SK-N-SH (cell line): Measurements from ENCODE around the gene PRRC2B. TPM values are rescaled to one million over a fixed set of nuclear protein-coding genes. Genes with fewer than 3 reads are reported as not detected.

Experiments used
- CTCF ChIA-PET: fragments of 300-600, 350-600 bp; formaldehyde crosslinking; extraction: SDS; loops from one replicate; lab custom pipeline; 2021; lab: Yijun Ruan, JAX
- POLR2A ChIA-PET: fragments of 350-600 bp; sonication (Branson Sonifier 250); formaldehyde crosslinking; extraction: SDS; loops from one replicate; lab custom pipeline; 2020; ENCODE audit warnings: antibody characterized with exemption, inconsistent platforms; lab: Yijun Ruan, JAX
- DNase-seq: peaks from one replicate; pipeline ENCODE4 v3.0.0; 2012
- H2AFZ ChIP-seq: fragments of 200-600 bp; sonication (generic); 2 replicates; pipeline ENCODE4 v1.8.1; 2016; ENCODE audit warnings: antibody characterized with exemption, mild to moderate bottlenecking, low read depth
- H3F3A ChIP-seq: fragments of 200-600 bp; sonication (generic); replicated peaks from 2 replicates; pipeline ENCODE3; 2016; ENCODE audit warnings: antibody characterized with exemption, mild to moderate bottlenecking; ENCODE audit not compliant: insufficient read depth
- H3K27ac ChIP-seq, 2 experiments: fragments of 200-500 bp in 1 of 2; fragments of 200-600 bp in 1 of 2; sonication (Bioruptor generic) in 1 of 2; sonication (generic), shearing (Covaris generic) in 1 of 2; 2 replicates each; pipeline versions ENCODE4 v1.5.1 to v1.6.1; 2014 to 2016; ENCODE audit warnings: low read depth in 2 of 2, inconsistent platforms in 1 of 2, low read length in 1 of 2, mild to moderate bottlenecking in 1 of 2, mixed read lengths in 1 of 2
- H3K27me3 ChIP-seq: fragments of 200-600 bp; sonication (generic), shearing (Covaris generic); 2 replicates; pipeline ENCODE4 v1.6.1; 2016; ENCODE audit warnings: mixed run types; ENCODE audit not compliant: insufficient read depth
- H3K36me3 ChIP-seq, 2 experiments: fragments of 200-500 bp in 1 of 2; fragments of 200-600 bp in 1 of 2; sonication (Bioruptor generic) in 1 of 2; sonication (generic) in 1 of 2; replicated peaks in 1 of 2; 2 replicates each; pipeline versions ENCODE3 to v1.5.1; 2014 to 2016; ENCODE audit warnings: low read length in 1 of 2, mild to moderate bottlenecking in 1 of 2; ENCODE audit not compliant: insufficient read depth in 2 of 2, control insufficient read depth in 1 of 2
- H3K4me1 ChIP-seq, 2 experiments: fragments of 200-500 bp in 1 of 2; fragments of 200-600 bp in 1 of 2; sonication (Bioruptor generic) in 1 of 2; sonication (generic), shearing (Covaris generic) in 1 of 2; 2 replicates each; pipeline versions ENCODE4 v1.5.1 to v1.6.1; 2014 to 2016; ENCODE audit warnings: low read depth in 1 of 2, low read length in 1 of 2, mixed run types in 1 of 2; ENCODE audit not compliant: insufficient read depth in 2 of 2, control insufficient read depth in 1 of 2
- H3K4me2 ChIP-seq: fragments of 200-600 bp; sonication (generic), shearing (Covaris generic); 2 replicates; pipeline ENCODE4 v1.6.1; 2017; ENCODE audit warnings: mixed run types
- H3K4me3 ChIP-seq, 2 experiments: fragments of 200-500 bp in 1 of 2; fragments of 200-600 bp in 1 of 2; sonication (Bioruptor generic) in 1 of 2; sonication (generic), shearing (Covaris generic) in 1 of 2; 2 replicates each; pipeline versions ENCODE4 v1.5.1 to v1.8.1; 2014 to 2016; ENCODE audit warnings: low read depth in 2 of 2, inconsistent platforms in 1 of 2, low read length in 1 of 2, mild to moderate bottlenecking in 1 of 2, mixed read lengths in 1 of 2, moderate library complexity in 1 of 2
- H3K79me2 ChIP-seq: fragments of 200-600 bp; sonication (generic); 2 replicates; pipeline ENCODE4 v1.8.1; 2017; ENCODE audit warnings: mild to moderate bottlenecking; ENCODE audit not compliant: insufficient read depth
- H3K9ac ChIP-seq: fragments of 200-600 bp; sonication (generic); 2 replicates; pipeline ENCODE4 v1.6.1; 2017; ENCODE audit warnings: mixed run types
- H3K9me2 ChIP-seq: fragments of 200-600 bp; sonication (generic); 2 replicates; pipeline ENCODE4 v1.6.1; 2017; ENCODE audit warnings: mixed run types
- H3K9me3 ChIP-seq: fragments of 200-600 bp; sonication (generic); 2 replicates; pipeline ENCODE4 v1.6.1; 2017; ENCODE audit warnings: mixed run types, mild to moderate bottlenecking, moderate library complexity
- H4K20me1 ChIP-seq: fragments of 200-600 bp; sonication (generic); 2 replicates; pipeline ENCODE4 v1.6.1; 2017; ENCODE audit warnings: mild to moderate bottlenecking, mixed run types; ENCODE audit not compliant: insufficient read depth
- FOSL2 ChIP-seq: IDR thresholded peaks from 2 replicates; pipeline ENCODE4 v1.4.0; 2012; ENCODE audit warnings: low read depth, mild to moderate bottlenecking, moderate library complexity, borderline replicate concordance
- GATA2 ChIP-seq: sonication (generic); formaldehyde crosslinking; IDR thresholded peaks from 2 replicates; pipeline ENCODE4 v1.5.0; 2020; ENCODE audit warnings: mild to moderate bottlenecking, missing genetic modification reagents
- NRF1 ChIP-seq: IDR thresholded peaks from 2 replicates; pipeline ENCODE4 v1.6.1; 2012; ENCODE audit warnings: low read depth, mild to moderate bottlenecking, low read length
- RXRA ChIP-seq: IDR thresholded peaks from 2 replicates; pipeline ENCODE4 v1.4.0; 2012; ENCODE audit warnings: low read depth, mild to moderate bottlenecking, borderline replicate concordance
- WGBS: methylation state at CpG from one replicate; pipeline ENCODE4 v1.1.6; 2017; ENCODE audit warnings: low lambda C conversion rate; 5-methylcytosine and 5-hydroxymethylcytosine counted together
- polyA plus RNA-seq, 3 experiments: library from polyadenylated mRNA; depleted of rRNA; stranded (reverse); fragments of >200 nt; gene quantifications; 2 replicates each; pipeline ENCODE4 v1.2.3, GENCODE V29; 2012
- TF ChIP-seq, protein P1 (sequence below): fragments of 150-350 bp; IDR thresholded peaks from 2 replicates; pipeline ENCODE4 v1.6.1; 2017; ENCODE audit warnings: antibody characterized with exemption, low read length, low read depth, borderline replicate concordance
- TF ChIP-seq, protein P2 (sequence below): IDR thresholded peaks from 2 replicates; pipeline ENCODE4 v1.4.0; 2012; ENCODE audit warnings: low read depth, borderline replicate concordance
- TF ChIP-seq, protein P3 (sequence below): fragments of 150-350 bp; IDR thresholded peaks from 2 replicates; pipeline ENCODE4 v1.6.1; 2016; ENCODE audit warnings: mild to moderate bottlenecking, low read depth, low read length
- TF ChIP-seq, protein P4 (sequence below): IDR thresholded peaks from 2 replicates; pipeline ENCODE4 v1.4.0; 2012; ENCODE audit warnings: low read depth, borderline replicate concordance
- TF ChIP-seq, protein P5 (sequence below): fragments of 200-600 bp; sonication (generic); IDR thresholded peaks from 2 replicates; pipeline ENCODE4 v1.6.1; 2017; ENCODE audit warnings: antibody characterized with exemption, mild to moderate bottlenecking, moderate library complexity

The PRRC2B gene
- polyA plus RNA-seq, 1 of the 3 experiments (the other 2 are of a cell fraction) = 26.3 TPM

DNA sequence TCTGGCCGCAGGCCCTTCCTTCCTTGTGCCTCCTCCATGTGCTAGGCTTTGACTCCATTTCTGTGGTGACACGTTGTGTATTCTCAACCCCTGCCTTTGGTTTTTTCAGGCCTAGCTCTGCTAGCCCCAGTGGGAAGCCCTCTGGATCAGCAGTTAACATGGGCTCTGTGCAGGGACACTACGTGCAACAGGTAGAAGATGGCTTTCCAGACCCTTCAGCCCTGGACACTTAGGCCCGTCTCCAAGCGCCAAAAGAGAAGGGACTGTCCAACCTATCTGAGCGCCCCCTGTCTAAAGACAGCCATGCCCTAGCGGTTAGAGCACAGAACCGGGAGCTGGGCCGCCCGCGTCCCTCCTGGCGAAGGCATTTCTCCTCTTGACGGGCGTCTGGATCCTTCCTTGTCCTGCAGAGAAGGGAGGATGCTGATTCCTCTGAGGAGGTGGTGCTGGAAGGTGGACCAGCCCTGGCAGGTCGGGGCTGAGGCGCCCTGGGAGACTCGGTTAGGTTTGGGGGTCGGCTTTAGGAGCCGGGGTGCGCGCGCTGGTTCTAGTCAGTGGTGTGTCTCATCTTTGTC is 100.5 kb downstream of the PRRC2B start:
- Histone ChIP-seq H3K36me3 (peaks cover 55 to 100% of the 10 kb centered on the region in 2 experiments), H3K9me2 (no peaks in the 10 kb centered on the region), H3K9me3 (no peaks in the 10 kb centered on the region), H3K4me2 (no peak overlapping the region), H4K20me1 (0 out of 2 replicates have a peak, but pooled peaks cover 4% of the 10 kb centered on the region), H3K4me3 (no peak overlapping the region), H3K4me1 (peaks cover 0 to 3% of the 10 kb centered on the region in 2 experiments; a peak in 1 of 4 replicates), H3K27ac (no peak overlapping the region), H2AFZ (no peak overlapping the region), H3K9ac (no peak overlapping the region), H3F3A (peaks cover 17% of the 10 kb centered on the region), H3K27me3 (no peaks in the 10 kb centered on the region), H3K79me2 (peaks cover 6% of the 10 kb centered on the region; the same call in 1 of the 2 replicates)
- ChIA-PET POLR2A (no interaction called here), CTCF (interaction anchor here (1.1 to 3.8 kb wide), 2 partner anchors 15 to 144 kb away, joined by 3 to 18 read pairs; no protein-coding TSS in a partner anchor)
- TF ChIP-seq, protein P1, sequence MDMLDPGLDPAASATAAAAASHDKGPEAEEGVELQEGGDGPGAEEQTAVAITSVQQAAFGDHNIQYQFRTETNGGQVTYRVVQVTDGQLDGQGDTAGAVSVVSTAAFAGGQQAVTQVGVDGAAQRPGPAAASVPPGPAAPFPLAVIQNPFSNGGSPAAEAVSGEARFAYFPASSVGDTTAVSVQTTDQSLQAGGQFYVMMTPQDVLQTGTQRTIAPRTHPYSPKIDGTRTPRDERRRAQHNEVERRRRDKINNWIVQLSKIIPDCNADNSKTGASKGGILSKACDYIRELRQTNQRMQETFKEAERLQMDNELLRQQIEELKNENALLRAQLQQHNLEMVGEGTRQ = no peak
- TF ChIP-seq, protein P2, sequence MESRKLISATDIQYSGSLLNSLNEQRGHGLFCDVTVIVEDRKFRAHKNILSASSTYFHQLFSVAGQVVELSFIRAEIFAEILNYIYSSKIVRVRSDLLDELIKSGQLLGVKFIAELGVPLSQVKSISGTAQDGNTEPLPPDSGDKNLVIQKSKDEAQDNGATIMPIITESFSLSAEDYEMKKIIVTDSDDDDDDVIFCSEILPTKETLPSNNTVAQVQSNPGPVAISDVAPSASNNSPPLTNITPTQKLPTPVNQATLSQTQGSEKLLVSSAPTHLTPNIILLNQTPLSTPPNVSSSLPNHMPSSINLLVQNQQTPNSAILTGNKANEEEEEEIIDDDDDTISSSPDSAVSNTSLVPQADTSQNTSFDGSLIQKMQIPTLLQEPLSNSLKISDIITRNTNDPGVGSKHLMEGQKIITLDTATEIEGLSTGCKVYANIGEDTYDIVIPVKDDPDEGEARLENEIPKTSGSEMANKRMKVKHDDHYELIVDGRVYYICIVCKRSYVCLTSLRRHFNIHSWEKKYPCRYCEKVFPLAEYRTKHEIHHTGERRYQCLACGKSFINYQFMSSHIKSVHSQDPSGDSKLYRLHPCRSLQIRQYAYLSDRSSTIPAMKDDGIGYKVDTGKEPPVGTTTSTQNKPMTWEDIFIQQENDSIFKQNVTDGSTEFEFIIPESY = no peak
- TF ChIP-seq RXRA (no peak), GATA2 (CRISPR knock-in tag) (no peak), FOSL2 (no peak)
- TF ChIP-seq, protein P3, sequence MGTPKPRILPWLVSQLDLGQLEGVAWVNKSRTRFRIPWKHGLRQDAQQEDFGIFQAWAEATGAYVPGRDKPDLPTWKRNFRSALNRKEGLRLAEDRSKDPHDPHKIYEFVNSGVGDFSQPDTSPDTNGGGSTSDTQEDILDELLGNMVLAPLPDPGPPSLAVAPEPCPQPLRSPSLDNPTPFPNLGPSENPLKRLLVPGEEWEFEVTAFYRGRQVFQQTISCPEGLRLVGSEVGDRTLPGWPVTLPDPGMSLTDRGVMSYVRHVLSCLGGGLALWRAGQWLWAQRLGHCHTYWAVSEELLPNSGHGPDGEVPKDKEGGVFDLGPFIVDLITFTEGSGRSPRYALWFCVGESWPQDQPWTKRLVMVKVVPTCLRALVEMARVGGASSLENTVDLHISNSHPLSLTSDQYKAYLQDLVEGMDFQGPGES = no peak
- TF ChIP-seq, protein P4, sequence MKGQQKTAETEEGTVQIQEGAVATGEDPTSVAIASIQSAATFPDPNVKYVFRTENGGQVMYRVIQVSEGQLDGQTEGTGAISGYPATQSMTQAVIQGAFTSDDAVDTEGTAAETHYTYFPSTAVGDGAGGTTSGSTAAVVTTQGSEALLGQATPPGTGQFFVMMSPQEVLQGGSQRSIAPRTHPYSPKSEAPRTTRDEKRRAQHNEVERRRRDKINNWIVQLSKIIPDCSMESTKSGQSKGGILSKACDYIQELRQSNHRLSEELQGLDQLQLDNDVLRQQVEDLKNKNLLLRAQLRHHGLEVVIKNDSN = no peak
- no peak for DNase-seq
- WGBS = 92% methylated on average over 7 of the region's 22 CpGs

DNA sequence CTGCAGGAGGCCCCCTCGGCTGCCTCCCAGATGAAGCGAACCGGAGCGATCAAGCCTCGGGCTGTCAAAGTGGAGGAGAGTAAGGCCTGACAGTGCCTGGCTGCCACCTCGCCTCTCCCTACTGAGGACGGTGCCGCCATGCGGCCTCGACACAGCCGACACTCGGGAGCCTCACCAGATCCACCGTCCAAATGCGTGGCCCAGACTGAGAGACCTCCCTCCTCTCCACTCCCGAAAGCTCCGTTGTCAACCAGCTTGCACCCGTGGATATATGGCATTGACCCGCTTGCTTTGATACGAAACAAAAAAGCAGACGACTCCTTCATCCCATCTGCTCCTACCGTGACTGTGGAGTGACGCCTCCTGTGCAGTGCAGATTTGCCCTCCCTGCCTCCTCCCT is 101.9 kb downstream of the PRRC2B start:
- no peak for DNase-seq
- no peak for TF ChIP-seq NRF1
- TF ChIP-seq, protein P5, sequence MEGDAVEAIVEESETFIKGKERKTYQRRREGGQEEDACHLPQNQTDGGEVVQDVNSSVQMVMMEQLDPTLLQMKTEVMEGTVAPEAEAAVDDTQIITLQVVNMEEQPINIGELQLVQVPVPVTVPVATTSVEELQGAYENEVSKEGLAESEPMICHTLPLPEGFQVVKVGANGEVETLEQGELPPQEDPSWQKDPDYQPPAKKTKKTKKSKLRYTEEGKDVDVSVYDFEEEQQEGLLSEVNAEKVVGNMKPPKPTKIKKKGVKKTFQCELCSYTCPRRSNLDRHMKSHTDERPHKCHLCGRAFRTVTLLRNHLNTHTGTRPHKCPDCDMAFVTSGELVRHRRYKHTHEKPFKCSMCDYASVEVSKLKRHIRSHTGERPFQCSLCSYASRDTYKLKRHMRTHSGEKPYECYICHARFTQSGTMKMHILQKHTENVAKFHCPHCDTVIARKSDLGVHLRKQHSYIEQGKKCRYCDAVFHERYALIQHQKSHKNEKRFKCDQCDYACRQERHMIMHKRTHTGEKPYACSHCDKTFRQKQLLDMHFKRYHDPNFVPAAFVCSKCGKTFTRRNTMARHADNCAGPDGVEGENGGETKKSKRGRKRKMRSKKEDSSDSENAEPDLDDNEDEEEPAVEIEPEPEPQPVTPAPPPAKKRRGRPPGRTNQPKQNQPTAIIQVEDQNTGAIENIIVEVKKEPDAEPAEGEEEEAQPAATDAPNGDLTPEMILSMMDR = no peak
- Histone ChIP-seq H2AFZ (no peak overlapping the region), H3K79me2 (peaks cover 3% of the 10 kb centered on the region; the same call in 1 of the 2 replicates), H3K9ac (no peak overlapping the region), H3K9me3 (no peaks in the 10 kb centered on the region), H3K4me1 (peaks cover 0 to 3% of the 10 kb centered on the region in 2 experiments; a peak in 1 of 4 replicates), H3K27me3 (no peaks in the 10 kb centered on the region), H3K9me2 (no peaks in the 10 kb centered on the region), H3K4me3 (no peak overlapping the region), H3F3A (peaks cover 29% of the 10 kb centered on the region), H3K27ac (no peak overlapping the region), H3K4me2 (no peak overlapping the region), H4K20me1 (0 out of 2 replicates have a peak, but pooled peaks cover 4% of the 10 kb centered on the region), H3K36me3 (peaks cover 57 to 95% of the 10 kb centered on the region in 2 experiments)
- CTCF ChIA-PET = interaction anchor here (0.7 to 3.0 kb wide), 5 partner anchors 17 to 248 kb away, joined by 3 to 10 read pairs (median 4); partner anchors contain the start of gene RAPGEF1
- POLR2A ChIA-PET = no interaction called here
- 94% methylated on average over 14 of the region's 22 CpGs for WGBS
